Measurements from ENCODE around the gene PSMB9.

PSMB9 gene

GRCh38 chr6:32857156-32857891 lies 3.3 kb downstream of the PSMB9 start:
- Histone ChIP-seq H3K79me2 (ENCODE audit: insufficient read depth, low read depth) (peaks cover 20% of the 10 kb centered on the region), H3K4me1 (ENCODE audit: low read depth, poor library complexity, severe bottlenecking) (peaks cover 22% of the 10 kb centered on the region), H3K4me2 (no peak overlapping the region), H3K36me3 (ENCODE audit: insufficient read depth) (no peaks in the 10 kb centered on the region), H2AFZ (ENCODE audit: low read depth) (no peak overlapping the region), H3K9ac (no peak overlapping the region), H4K20me1 (ENCODE audit: insufficient read depth) (no peaks in the 10 kb centered on the region), H3K27ac (no peak overlapping the region), H3K27me3 (ENCODE audit: insufficient read depth, low read depth) (no peaks in the 10 kb centered on the region), H3K4me3 (IDR thresholded peaks at IDR 0.05; ENCODE audit: insufficient read depth, low read depth, low read length) (no peak overlapping the region)
- TF ChIP-seq CTCF (conservative IDR thresholded peaks at IDR 0.05; ENCODE audit: low read depth, low read length), result no peak

GRCh38 chr6:32858194-32858593 lies 4.2 kb downstream of the PSMB9 start:
- H3K79me2 ChIP-seq (ENCODE audit: insufficient read depth, low read depth), result peaks cover 18% of the 10 kb centered on the region
- H3K27ac ChIP-seq, result no peak overlapping the region
- no peak overlapping the region for H3K4me2 ChIP-seq
- no peak for TF ChIP-seq CTCF (conservative IDR thresholded peaks at IDR 0.05; ENCODE audit: low read depth, low read length)
- H3K36me3 ChIP-seq (ENCODE audit: insufficient read depth), result no peaks in the 10 kb centered on the region
- peaks cover 21% of the 10 kb centered on the region for H3K4me1 ChIP-seq (ENCODE audit: low read depth, poor library complexity, severe bottlenecking)
- H3K4me3 ChIP-seq (IDR thresholded peaks at IDR 0.05; ENCODE audit: insufficient read depth, low read depth, low read length), result no peak overlapping the region
- H3K9ac ChIP-seq, result no peak overlapping the region
- H3K27me3 ChIP-seq (ENCODE audit: insufficient read depth, low read depth), result no peaks in the 10 kb centered on the region
- no peaks in the 10 kb centered on the region for H4K20me1 ChIP-seq (ENCODE audit: insufficient read depth)
- no peak overlapping the region for H2AFZ ChIP-seq (ENCODE audit: low read depth)

GRCh38 chr6:32860674-32861073 lies 6.7 kb downstream of the PSMB9 start:
- TF ChIP-seq CTCF (conservative IDR thresholded peaks at IDR 0.05; ENCODE audit: low read depth, low read length), result no peak
- Histone ChIP-seq H2AFZ (ENCODE audit: low read depth) (no peak overlapping the region), H3K9ac (no peak overlapping the region), H4K20me1 (ENCODE audit: insufficient read depth) (no peaks in the 10 kb centered on the region), H3K4me3 (IDR thresholded peaks at IDR 0.05; ENCODE audit: insufficient read depth, low read depth, low read length) (no peak overlapping the region), H3K36me3 (ENCODE audit: insufficient read depth) (no peaks in the 10 kb centered on the region), H3K79me2 (ENCODE audit: insufficient read depth, low read depth) (peaks cover 6% of the 10 kb centered on the region), H3K27me3 (ENCODE audit: insufficient read depth, low read depth) (no peaks in the 10 kb centered on the region), H3K4me1 (ENCODE audit: low read depth, poor library complexity, severe bottlenecking) (peaks cover 15% of the 10 kb centered on the region), H3K4me2 (no peak overlapping the region; the same call in 1 of the 2 replicates), H3K27ac (peak overlapping the region; percentile 12; the same call in 1 of the 2 replicates)

- no peak overlapping the region for H3K27ac ChIP-seq
- peaks cover 11% of the 10 kb centered on the region for H3K4me1 ChIP-seq (ENCODE audit: low read depth, poor library complexity, severe bottlenecking)
- H3K4me2 ChIP-seq, result no peak overlapping the region
- H3K4me3 ChIP-seq (IDR thresholded peaks at IDR 0.05; ENCODE audit: insufficient read depth, low read depth, low read length), result no peak overlapping the region
- H4K20me1 ChIP-seq (ENCODE audit: insufficient read depth), result no peaks in the 10 kb centered on the region
- no peaks in the 10 kb centered on the region for H3K36me3 ChIP-seq (ENCODE audit: insufficient read depth)
- H3K9ac ChIP-seq, result no peak overlapping the region
- no peak overlapping the region for H2AFZ ChIP-seq (ENCODE audit: low read depth)
- H3K27me3 ChIP-seq (ENCODE audit: insufficient read depth, low read depth), result no peaks in the 10 kb centered on the region
- TF ChIP-seq CTCF (conservative IDR thresholded peaks at IDR 0.05; ENCODE audit: low read depth, low read length), result no peak
- no peaks in the 10 kb centered on the region for H3K79me2 ChIP-seq (ENCODE audit: insufficient read depth, low read depth)
Observed at GRCh38 chr6:32862725-32863124, 8.7 kb downstream of the PSMB9 start.

All from KMS-11 (cell line).